Heart left ventricle (tissue), 16 donors: Measurements from ENCODE around the gene CHSY3. TPM values are rescaled to one million over a fixed set of nuclear protein-coding genes. Genes with fewer than 3 reads are reported as not detected.

Experiments used
- ATAC-seq, 4 donors: fragments of 200-7000 bp; cut with Tn5 transposase; one replicate each; pipeline ENCODE4 v1.9.1; 2020 to 2022; ENCODE audit warnings: moderate library complexity in 4 of 4, mild to moderate bottlenecking in 3 of 4, moderate number of reproducible peaks in 1 of 4
- DNase-seq, 5 donors: peaks; one replicate each; pipeline ENCODE4 v3.0.0-alpha.2; 2020
- H3K27ac ChIP-seq, 12 donors: fragments of 200-600 bp; sonication (generic) in 4 of 12; one replicate each; pipeline versions ENCODE4 v1.5.0 to v1.8.0; 2016 to 2022; ENCODE audit warnings: mild to moderate bottlenecking in 2 of 12
- H3K27me3 ChIP-seq, 9 donors: fragments of 200-600 bp; sonication (generic) in 2 of 9; one replicate each; pipeline versions ENCODE4 v1.5.1 to v1.8.0; 2016 to 2022; ENCODE audit warnings: mild to moderate bottlenecking in 3 of 9
- H3K36me3 ChIP-seq, 9 donors: fragments of 200-600 bp; sonication (generic) in 2 of 9; one replicate each; pipeline versions ENCODE4 v1.5.0 to v1.8.0; 2018 to 2022; ENCODE audit warnings: mild to moderate bottlenecking in 2 of 9
- H3K4me1 ChIP-seq, 12 donors: fragments of 200-600 bp; sonication (generic) in 4 of 12; one replicate each; pipeline versions ENCODE4 v1.5.0 to v1.8.0; 2016 to 2022; ENCODE audit warnings: mild to moderate bottlenecking in 3 of 12
- H3K4me3 ChIP-seq, 12 donors: fragments of 200-600 bp; sonication (generic) in 4 of 12; one replicate each; pipeline versions ENCODE4 v1.5.0 to v1.8.0; 2017 to 2022; ENCODE audit warnings: mild to moderate bottlenecking in 9 of 12, moderate library complexity in 4 of 12
- H3K9me3 ChIP-seq, 12 donors: fragments of 200-600 bp; sonication (generic) in 4 of 12; one replicate each; pipeline versions ENCODE4 v1.5.0 to v1.8.0; 2016 to 2022; ENCODE audit warnings: mild to moderate bottlenecking in 1 of 12
- CTCF ChIP-seq, 12 donors: fragments of 200-600 bp; sonication (generic) in 4 of 12; IDR thresholded peaks; one replicate each; pipeline versions ENCODE4 v1.5.0 to v1.8.0; 2018 to 2022; ENCODE audit warnings: antibody characterized with exemption in 12 of 12, mild to moderate bottlenecking in 5 of 12
- POLR2A ChIP-seq, 2 donors: fragments of 450-650 bp; IDR thresholded peaks; one replicate each; pipeline ENCODE4 v1.6.1; 2017; ENCODE audit warnings: antibody characterized with exemption in 2 of 2, mild to moderate bottlenecking in 2 of 2, moderate library complexity in 2 of 2
- WGBS, 4 donors: extraction: QIAGEN DNeasy Blood & Tissue Kit in 2 of 4; methylation state at CpG; one replicate each; pipeline versions ENCODE4 v1.1.5 to v1.1.7; 2013 to 2018; 5-methylcytosine and 5-hydroxymethylcytosine counted together
- intact Hi-C, 10 donors: fragments of 100-400 bp; cut with DNase I; formaldehyde crosslinking; loops; one replicate each; pipeline versions ENCODE4 v1.11.1 to v1.14.2; 2022
- polyA plus RNA-seq, 2 donors: library from polyadenylated mRNA; stranded (reverse); fragments of 200-250 nt; gene quantifications; one replicate each; pipeline ENCODE4 v1.2.3, GENCODE V29; 2013
- total RNA-seq, 9 donors: library from RNA; depleted of rRNA in 2 of 9; stranded (reverse); fragments of >200 nt in 2 of 9; fragmentation: NEBNext Ultra II Directional in 3 of 9; extraction: Animal tissue kit (Norgen Biotek cat#: 25700) in 3 of 9; gene quantifications; one replicate each; pipeline versions ENCODE4 v1.1.0 to v1.2.4, GENCODE V29; 2016 to 2023
- donor health status: ischemic (EF 13 %, LVEDD 7.1; RV severe dilation, severe dysfunction).
- donor health status: healthy with polysubstance abuse.
- donor health status: DM: no; HTN: yes; CAD: no.
- donor health status: DM: no; HTN: no; CAD: no.
- donor health status: ischemic (EF 25% LVEDD 6.9; RV normal size, moderate dysfunction).
- donor health status: ischemic (EF 25% LVEDD 5.7; RV mildly dilated, moderate dysfunction).
- donor health status: healthy.
- donor health status: DM: yes; HTN: yes; CAD: no.
- donor health status: ischemic (EF 35%, LVEDD 5.7; RV mildly dilated, moderate dysfunction).
- donor health status: nonischemic (EF 11% LVEDD 7.7; RV severe dilation, severe dysfunction).
- donor health status: DM: yes; HTN: yes; CAD: no.
- donor health status: PGD.
- donor health status: ischemic (EF 29% LVEDD 5.4; RV normal size, mild dysfunction).
- donor health status: nonischemic (EF 23%, LVEDD 6.1; RV moderate dilation, normal function).

Gene CHSY3
- total and polyA plus RNA-seq, 11 donors = 0.04 to 2.9 (median 1.0) TPM

DNA sequence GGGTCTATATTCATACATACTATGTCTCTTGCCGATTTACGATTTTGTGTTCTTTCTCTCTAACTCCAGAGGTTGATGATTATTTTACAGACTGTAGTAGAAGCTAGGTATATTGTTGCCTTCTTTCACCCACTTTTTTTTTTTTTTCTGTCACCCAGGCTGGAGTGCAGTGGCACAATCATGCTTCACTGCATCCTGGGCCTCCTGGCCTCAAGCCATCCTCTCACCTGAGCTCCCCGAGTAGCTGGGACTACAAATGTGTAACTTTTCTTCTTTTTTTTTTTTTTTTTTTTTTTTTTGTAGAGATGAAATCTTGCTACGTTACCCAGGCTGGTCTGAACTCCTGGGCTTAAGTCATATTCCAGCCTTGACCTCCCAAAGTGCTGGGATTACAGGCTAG, 96.2 kb downstream of the CHSY3 start:
- Histone ChIP-seq H3K36me3 (no peaks in the 10 kb centered on the region), H3K4me3 (no peak overlapping the region), H3K27me3 (no peaks in the 10 kb centered on the region), H3K27ac (no peak overlapping the region), H3K4me1 (peaks cover 0 to 21% (median 1%) of the 10 kb centered on the region in 12 donors), H3K9me3 (no peaks in the 10 kb centered on the region)
- ATAC-seq (no peak), DNase-seq (no peak)
- 91 to 95% (median 93%) methylated on average over 4 of the region's 4 CpGs for WGBS, 4 donors
- no peak for TF ChIP-seq POLR2A (IDR thresholded peaks at IDR 0.05)
- TF ChIP-seq CTCF (IDR thresholded peaks at IDR 0.05) = no peak
- intact Hi-C loops = no loop called here

- no peak for DNase-seq
- H3K4me1 ChIP-seq = peaks cover 0 to 21% (median 1%) of the 10 kb centered on the region in 12 donors
- H3K27ac ChIP-seq = peak overlapping the region in 1 of 12 donors; percentile 26
- ATAC-seq = no peak
- no peak overlapping the region for H3K4me3 ChIP-seq
- no peak for TF ChIP-seq POLR2A (IDR thresholded peaks at IDR 0.05)
- TF ChIP-seq CTCF (IDR thresholded peaks at IDR 0.05) = no peak
- H3K9me3 ChIP-seq = no peaks in the 10 kb centered on the region
- H3K36me3 ChIP-seq = no peaks in the 10 kb centered on the region
- intact Hi-C loops = no loop called here
- 67 to 81% (median 71%) methylated on average over 3 of the region's 3 CpGs for WGBS, 4 donors
- no peaks in the 10 kb centered on the region for H3K27me3 ChIP-seq
These were observed 97.9 kb downstream of the CHSY3 start for GRCh38 chr5:130002183-130002582.

DNA sequence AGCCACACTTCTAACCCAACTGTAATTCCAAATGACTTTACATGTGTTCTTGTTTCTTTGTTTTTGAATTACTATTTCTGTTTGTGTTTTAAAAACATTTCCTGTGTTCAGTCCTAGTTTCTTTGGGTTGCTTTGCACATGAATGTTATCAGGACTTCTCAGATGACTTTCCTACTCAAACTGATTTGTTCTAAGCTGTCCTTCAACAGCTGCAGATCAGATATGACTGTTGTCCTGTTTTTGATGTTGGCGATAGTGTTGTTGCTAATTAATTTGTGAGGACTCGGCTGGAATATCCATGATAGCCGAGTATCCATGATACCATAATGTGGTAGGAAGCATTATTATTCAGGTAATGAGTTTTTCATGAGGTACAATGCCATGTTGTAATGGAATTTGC, 98.6 kb downstream of the CHSY3 start:
- H3K9me3 ChIP-seq = no peaks in the 10 kb centered on the region
- peak overlapping the region in 2 of 12 donors; percentile 26 to 38 for H3K27ac ChIP-seq
- H3K4me1 ChIP-seq = peaks cover 0 to 21% (median 1%) of the 10 kb centered on the region in 12 donors
- intact Hi-C loops = no loop called here
- H3K36me3 ChIP-seq = no peaks in the 10 kb centered on the region
- ATAC-seq = peak in 1 of 4 donors; percentile 41
- no peaks in the 10 kb centered on the region for H3K27me3 ChIP-seq
- no peak for DNase-seq
- WGBS, 4 donors = 58 to 70% (median 67%) methylated on average over 3 of the region's 3 CpGs
- H3K4me3 ChIP-seq = no peak overlapping the region
- no peak for TF ChIP-seq CTCF (IDR thresholded peaks at IDR 0.05)
- TF ChIP-seq POLR2A (IDR thresholded peaks at IDR 0.05) = no peak

DNA sequence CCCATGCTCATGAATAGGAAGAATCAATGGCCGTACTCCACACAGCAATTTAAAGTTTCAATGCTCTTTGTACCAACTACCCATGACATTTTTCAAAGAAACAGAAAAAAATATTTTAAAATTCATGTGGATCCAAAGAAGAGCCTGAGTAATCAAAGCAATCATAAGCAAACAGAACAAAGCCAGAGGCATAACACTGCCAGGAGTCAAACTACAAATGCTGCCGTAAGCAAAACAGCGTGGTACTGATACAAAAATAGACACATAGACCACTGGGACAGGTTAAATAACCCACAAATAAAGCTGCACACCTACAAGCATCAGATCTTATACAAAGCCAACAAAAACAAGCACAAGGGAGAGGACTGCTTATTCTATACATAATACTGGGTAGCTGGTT, 107.7 kb downstream of the CHSY3 start:
- Histone ChIP-seq H3K36me3 (no peaks in the 10 kb centered on the region), H3K4me3 (no peak overlapping the region), H3K27ac (no peak overlapping the region), H3K9me3 (peaks cover 0 to 39% (median 7%) of the 10 kb centered on the region in 12 donors), H3K27me3 (no peaks in the 10 kb centered on the region), H3K4me1 (no peaks in the 10 kb centered on the region)
- no peak for ATAC-seq
- DNase-seq = no peak
- intact Hi-C loops = no loop called here
- no peak for TF ChIP-seq POLR2A (IDR thresholded peaks at IDR 0.05)
- no peak for TF ChIP-seq CTCF (IDR thresholded peaks at IDR 0.05)
- 92 to 95% (median 93%) methylated on average over 3 of the region's 3 CpGs for WGBS, 4 donors
